Measurements from ENCODE around the gene UNC5B.
"Not testable (repeated sequence)": the region's sequence is repeated elsewhere in the genome, so short reads cannot be mapped to it uniquely, and the experiment has no call there.

The UNC5B gene

GRCh38 chr10:71269301-71270288 is 57.2 kb downstream of the UNC5B start:
- peak; percentile 38 for DNase-seq

GRCh38 chr10:71270301-71271220 is 58.2 kb downstream of the UNC5B start:
- peak; percentile 79 for DNase-seq

- no peak for DNase-seq
These were observed 59.3 kb downstream of the UNC5B start for GRCh38 chr10:71271662-71272055.

- DNase-seq: peak; percentile 81
These were observed 59.8 kb downstream of the UNC5B start for GRCh38 chr10:71272056-71272771.

- DNase-seq: not testable (repeated sequence)
These were observed 60.6 kb downstream of the UNC5B start for GRCh38 chr10:71272974-71273373.

- no peak for DNase-seq
These were observed 61.1 kb downstream of the UNC5B start for GRCh38 chr10:71273506-71273905.

- DNase-seq: no peak
These were observed 62.8 kb downstream of the UNC5B start for GRCh38 chr10:71274901-71275796.

- DNase-seq: no peak
These were observed 64.5 kb downstream of the UNC5B start for GRCh38 chr10:71276873-71277272.

- DNase-seq: no peak
These were observed 65.7 kb downstream of the UNC5B start for GRCh38 chr10:71277914-71278665.

- no peak for DNase-seq
These were observed 66.6 kb downstream of the UNC5B start for GRCh38 chr10:71278691-71279588.

- DNase-seq: no peak
These were observed 67.3 kb downstream of the UNC5B start for GRCh38 chr10:71279590-71280170.

- no peak for DNase-seq
These were observed 67.8 kb downstream of the UNC5B start for GRCh38 chr10:71280216-71280615.

GRCh38 chr10:71280825-71281224 is 68.5 kb downstream of the UNC5B start:
- DNase-seq: no peak

GRCh38 chr10:71281646-71282322 is 69.4 kb downstream of the UNC5B start:
- no peak for DNase-seq

- no peak for DNase-seq
These were observed 69.9 kb downstream of the UNC5B start for GRCh38 chr10:71282323-71282680.

- DNase-seq: no peak
These were observed 71.0 kb downstream of the UNC5B start for GRCh38 chr10:71283410-71283809.

- DNase-seq: no peak
These were observed 71.5 kb downstream of the UNC5B start for GRCh38 chr10:71283876-71284275.

GRCh38 chr10:71284544-71285179 is 72.3 kb downstream of the UNC5B start:
- DNase-seq: no peak

GRCh38 chr10:71285180-71285545 is 72.8 kb downstream of the UNC5B start:
- DNase-seq: peak; percentile 28

All from fibroblast of upper back skin (primary cell).